Hypothalamus (tissue), 51 donors: ENCODE measurements around the gene CTIF.

ENCODE experiments used
- DNase-seq, 51 donors: peaks; one replicate each; lab custom pipeline; 2025; lab: John Stamatoyannopoulos, UW

CTIF gene

GRCh38 chr18:48884306-48884705 lies 345.5 kb downstream of the CTIF start:
- no peak for DNase-seq

DNA sequence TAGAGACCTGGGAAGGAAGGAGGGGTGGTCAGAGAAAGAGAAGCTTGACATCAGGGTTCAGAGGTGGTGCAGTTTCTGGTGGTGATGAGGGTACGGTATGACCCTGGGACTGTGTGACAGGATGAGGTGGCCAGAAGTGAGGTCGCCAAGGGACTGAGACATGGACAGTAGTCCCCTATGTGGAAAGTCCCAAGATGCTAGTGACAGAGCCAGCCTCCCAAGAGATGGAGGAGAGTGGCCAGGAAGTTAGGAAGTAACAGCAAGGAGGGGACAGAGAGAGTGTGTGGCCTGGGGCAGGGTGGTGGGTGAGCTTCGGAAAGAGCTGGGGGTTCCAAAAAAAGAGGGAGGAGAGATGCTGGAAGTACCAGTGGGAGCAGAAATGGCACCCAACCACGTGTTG lies 345.9 kb downstream of the CTIF start:
- DNase-seq, result no peak

DNA sequence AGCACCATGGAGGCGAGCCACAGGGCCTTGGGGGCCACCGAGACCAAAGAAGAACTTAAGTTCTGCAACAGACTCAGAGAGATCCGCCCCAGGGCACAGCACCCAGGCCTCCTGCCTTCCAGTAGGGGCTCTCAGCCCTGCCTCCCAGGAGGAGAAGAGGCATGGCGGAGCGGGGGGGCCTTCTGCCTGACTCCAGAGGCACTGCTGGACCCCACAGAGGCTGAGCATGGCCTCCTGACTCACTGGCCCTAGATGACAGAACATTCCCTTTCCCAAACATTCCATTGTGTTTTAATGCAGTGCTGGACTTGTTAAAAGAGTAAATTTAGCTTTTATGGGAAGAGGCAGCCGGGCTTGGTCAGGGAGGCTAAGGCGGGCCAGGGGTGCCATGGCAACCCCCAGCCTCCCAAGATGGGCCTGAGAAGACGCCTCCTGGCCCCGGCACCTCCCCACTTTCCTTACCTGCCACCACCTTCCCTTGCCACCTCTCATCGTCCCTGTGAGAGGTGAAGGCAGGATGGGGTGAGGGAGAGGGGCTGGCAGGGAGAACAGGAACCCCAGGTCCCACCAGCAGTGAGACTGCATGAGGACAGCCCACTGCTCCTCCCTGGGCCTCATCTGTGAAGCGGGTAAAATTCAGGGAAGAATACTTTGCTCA lies 346.6 kb downstream of the CTIF start:
- no peak for DNase-seq

GRCh38 chr18:48885924-48886400 lies 347.1 kb downstream of the CTIF start:
- DNase-seq, result no peak

- DNase-seq, result no peak
Measured at GRCh38 chr18:48886520-48887293, 347.9 kb downstream of the CTIF start.

DNA sequence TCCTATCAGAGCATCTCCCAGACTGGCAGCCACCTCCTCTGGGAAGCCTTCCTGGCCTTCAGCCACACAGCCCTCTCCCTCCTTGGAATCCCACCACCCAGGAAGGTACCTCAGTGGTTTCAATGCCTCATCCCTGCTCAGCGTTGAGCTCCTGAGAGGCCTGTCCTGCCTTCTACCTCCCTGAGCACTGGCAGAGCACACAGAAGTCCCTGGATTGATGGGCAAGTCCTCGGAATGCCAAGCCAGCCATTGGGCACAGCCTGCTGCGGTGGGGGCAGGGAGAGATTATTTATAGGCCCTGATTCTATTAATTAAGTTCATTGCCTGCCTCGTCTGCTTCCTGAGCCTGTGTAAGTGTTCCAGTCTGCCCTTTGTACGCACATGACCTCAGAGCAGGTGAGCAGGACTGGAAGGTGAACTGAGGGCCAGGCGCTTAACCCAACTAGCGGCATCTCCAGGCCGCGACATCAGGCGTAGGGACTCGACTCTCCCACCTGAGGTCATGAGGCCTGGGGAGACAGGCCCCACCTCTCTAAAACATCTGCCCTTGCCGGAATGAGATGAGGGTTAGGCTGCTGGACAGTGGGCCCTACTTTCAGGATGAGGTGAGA lies 348.6 kb downstream of the CTIF start:
- DNase-seq, result no peak

- no peak for DNase-seq
Measured at GRCh38 chr18:48887905-48888772, 349.3 kb downstream of the CTIF start.

- DNase-seq, result no peak
Measured at GRCh38 chr18:48888773-48889080, 349.9 kb downstream of the CTIF start.

DNA sequence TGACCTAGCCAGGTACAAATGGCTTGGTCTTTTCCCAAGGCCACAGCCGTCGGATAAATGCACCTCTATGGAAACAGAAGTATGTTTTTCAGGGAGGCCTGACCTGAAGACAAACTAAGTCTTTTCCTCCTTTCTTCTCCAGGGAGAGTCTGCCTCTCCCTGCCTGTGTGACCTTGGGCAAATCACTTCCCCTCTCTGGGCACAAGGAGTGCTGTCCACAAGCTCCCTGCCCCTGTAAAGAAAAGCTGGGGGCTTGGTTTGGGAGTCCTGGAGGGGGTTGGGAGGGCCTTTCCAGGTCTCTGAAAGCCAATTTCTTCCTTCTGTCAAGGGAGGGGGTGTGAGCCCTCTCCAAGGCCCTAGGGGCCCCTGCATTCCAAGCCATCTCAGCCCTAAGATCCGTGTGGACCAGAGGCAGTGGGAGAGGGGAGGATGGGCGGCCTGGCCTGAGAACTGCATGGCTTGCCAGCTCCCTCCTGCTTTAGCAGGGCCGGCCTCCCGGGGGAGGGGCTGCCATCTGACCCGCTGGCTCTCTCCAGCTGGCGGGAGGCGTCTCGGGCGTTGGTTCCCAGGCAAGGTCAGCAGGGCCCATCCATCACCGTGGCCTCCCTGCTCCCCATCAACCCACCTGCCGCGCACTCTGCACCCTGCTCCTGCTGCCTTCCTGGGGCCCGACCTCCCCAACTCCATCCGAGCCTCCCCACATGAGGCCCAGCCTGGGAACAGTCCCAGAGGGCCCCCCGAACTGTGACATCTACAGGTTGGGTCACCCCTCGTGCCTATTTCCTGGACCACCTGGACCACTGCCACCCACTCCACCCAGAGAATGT lies 350.5 kb downstream of the CTIF start:
- DNase-seq, result peak in 31 of 51 donors; percentile 8 to 77 (median 59)

DNA sequence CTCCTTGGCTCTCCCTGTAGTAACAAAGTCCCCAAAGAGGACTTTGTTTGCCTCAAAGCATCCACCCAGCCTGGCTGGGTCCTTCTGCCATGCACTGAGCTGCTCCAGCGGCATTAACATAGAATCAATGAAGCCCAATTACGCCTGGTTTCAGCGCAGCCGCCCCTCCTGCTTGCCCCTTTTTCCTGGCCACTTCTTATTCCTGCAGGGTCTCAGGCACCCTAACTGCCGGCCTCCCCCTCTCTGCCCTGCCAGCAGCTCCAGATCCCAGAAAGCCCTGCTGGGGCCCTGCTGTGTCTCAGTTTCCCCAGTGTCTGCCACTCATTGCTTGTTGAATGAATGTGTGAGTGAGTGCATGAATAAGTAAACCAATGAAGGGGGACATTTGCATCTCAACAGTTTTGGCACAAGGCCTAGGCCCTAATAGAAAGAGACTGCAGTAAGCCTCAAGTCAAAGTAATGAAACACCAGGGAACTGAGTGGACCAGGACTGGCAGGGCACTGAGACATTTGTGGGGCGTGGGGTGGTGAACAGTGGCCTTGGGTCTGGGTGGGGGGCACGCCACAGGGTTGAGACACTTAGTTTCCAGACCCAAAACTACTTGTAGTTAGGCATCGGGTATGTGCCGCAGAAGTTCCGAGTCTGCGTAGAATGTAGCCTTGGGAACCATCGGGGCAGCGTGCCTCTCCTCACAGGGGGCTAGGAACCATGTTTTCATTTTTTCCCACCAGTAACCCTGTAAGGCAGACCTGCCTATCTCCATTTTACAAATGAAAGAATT lies 351.3 kb downstream of the CTIF start:
- DNase-seq, result peak in 13 of 51 donors; percentile 8 to 55 (median 34)

DNA sequence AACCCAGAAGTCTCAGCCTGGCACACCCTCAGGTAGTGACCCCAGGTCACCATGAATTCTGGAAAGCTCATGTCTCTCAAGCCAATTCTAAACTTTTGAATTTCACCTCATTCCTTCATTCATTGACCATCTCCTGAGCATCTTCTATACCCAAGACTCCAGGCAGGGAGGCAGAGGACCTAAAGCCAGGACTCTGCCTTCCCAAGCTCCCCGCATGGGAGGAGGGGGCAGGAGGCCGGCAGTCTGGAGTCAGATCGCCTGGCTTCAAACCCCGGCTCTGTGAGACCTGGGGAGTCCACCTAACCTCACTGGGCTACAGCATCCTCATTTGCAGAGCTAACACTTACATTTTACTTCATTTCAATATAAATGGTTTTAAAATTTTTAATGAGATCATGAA lies 352.9 kb downstream of the CTIF start:
- no peak for DNase-seq

GRCh38 chr18:48892146-48892855 lies 353.5 kb downstream of the CTIF start:
- DNase-seq, result no peak

- no peak for DNase-seq
Measured at GRCh38 chr18:48893061-48893607, 354.3 kb downstream of the CTIF start.

DNA sequence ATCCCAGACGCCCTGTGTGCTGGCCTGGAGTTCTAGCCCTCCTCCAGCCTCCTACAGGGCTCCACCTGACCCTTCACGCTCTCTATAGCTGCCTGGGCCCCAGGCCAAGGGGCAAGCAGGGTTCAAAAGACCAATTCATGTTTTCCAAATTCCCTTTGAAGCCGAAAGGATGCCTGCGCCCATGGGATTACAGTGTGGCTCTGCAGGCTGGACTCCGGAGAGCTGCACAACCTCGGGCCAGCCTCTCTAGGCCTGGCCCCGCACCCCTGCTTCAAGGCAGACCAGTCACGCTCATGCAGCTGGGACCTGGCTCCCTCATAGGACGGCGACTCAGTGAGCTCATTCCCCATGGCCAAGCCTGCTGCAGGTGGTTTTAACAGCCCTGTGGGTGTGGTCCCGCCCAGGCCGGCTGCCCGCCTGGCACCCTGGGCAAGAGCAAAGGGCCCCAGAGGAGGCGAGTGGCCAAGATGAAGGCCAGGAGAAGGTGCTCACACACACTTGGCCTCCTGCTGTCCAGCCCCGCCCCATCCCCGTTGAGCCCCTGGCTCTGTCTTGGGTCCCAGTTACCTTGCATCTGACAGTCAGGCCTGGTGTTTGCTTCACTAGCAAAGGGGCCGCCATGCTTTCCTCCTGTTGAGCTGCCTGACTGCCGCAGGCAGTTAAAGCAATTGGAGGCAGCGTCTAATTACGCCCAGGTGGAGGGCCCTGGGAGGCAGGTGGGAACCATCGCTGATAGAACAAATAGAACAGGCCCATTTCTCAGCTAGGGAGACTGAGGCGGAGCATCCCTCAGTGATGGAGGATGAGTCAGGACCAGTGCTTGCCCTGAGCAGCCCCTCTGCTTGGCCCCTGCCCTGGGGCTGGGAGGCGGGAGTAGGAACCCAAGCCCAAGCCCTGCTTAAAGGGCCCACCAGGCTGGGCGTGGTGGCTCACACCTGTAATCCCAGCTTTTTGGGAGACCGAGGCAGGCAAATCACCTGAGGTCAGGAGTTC lies 355.1 kb downstream of the CTIF start:
- DNase-seq, result no peak

DNA sequence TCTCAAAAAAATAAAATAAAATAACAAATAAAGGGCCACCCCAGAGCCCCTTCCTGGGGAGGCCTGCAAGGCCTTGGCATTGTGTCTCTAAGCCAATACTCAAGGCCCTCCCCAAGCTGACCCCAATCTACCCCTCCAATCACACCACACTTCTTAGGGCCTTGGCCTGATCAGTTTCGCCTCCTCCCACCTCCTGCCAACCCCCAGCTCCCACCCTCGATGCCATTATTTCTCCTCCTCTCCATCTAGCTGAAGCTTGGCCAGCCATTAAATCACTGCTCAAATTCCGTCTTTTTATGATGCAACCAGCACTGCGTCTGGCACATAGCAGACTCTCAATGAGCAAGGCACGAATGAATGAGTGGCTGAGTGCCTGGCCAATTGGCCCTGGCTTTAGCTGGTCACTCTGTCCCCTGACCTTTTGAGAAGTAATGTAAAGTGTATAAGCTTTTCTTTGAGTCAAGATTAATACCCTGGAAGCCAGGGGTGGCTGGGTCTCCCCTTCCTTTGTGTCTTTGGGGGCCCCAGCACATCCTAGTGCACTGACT lies 356.0 kb downstream of the CTIF start:
- DNase-seq, result no peak

DNA sequence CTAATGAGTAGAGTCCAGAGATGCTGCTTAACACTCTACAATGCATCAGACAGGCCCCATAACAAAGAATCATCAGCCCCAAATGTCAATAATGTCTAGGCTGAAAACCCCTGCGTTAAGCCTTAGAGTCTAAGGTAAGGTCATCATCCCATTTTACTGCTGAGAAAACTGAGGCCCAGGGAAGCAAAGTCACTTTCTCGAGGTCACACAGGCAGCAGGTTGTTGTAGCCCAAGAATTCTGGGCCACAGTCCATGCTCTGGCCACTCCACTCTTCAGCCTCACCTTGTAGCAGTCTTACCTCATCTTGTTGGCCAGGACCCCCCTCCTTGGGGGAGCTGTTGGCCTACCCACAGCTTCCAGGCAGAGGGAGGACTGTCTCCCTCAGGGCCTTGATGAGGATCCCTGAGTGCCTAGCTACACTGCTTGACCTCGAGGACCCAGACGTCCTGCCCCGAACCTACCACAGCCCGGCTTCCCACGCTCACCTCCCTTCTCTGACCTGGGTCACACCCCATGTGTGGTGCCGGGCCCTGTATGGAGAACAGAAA lies 357.6 kb downstream of the CTIF start:
- DNase-seq, result no peak
